B cell (primary cell): ENCODE measurements around the gene TSPAN33. TPM values are rescaled to one million over a fixed set of nuclear protein-coding genes. Genes with fewer than 3 reads are reported as not detected.
A peak's percentile ranks its signal among the peaks of the same experiment; 100 is the strongest.

Source experiments
- ATAC-seq: fragments of 200-7000 bp; cut with Tn5 transposase; one replicate; pipeline ENCODE4 v1.10.0; 2021; ENCODE audit warnings: low read depth, mild to moderate bottlenecking, moderate number of reproducible peaks, moderate library complexity
- CTCF ChIA-PET: fragments of 350-600 bp; sonication (Branson Sonifier 250); formaldehyde crosslinking; loops from one replicate; lab custom pipeline; 2021; ENCODE audit warnings: antibody characterized with exemption, inconsistent platforms; lab: Charles Lee
- POLR2A ChIA-PET: fragments of 350-600 bp; sonication (Branson Sonifier 250); formaldehyde crosslinking; loops from one replicate; lab custom pipeline; 2021; ENCODE audit warnings: antibody characterized with exemption; lab: Charles Lee
- DNase-seq: peaks from one replicate; pipeline ENCODE4 v3.0.0; 2013
- H2AFZ ChIP-seq: 2 replicates; pipeline ENCODE4 v1.6.1; 2012; ENCODE audit warnings: mild to moderate bottlenecking, low read depth, low read length; ENCODE audit not compliant: insufficient read depth, poor library complexity, severe bottlenecking
- H3K27ac ChIP-seq, 2 donors: 1 replicate in 1 of 2; 2 replicates in 1 of 2; pipeline ENCODE4 v1.5.1; 2012 to 2013; ENCODE audit warnings: low read length in 2 of 2, mild to moderate bottlenecking in 2 of 2, moderate library complexity in 1 of 2
- H3K27me3 ChIP-seq, 4 experiments: fragments of 200-600 bp in 1 of 4; sonication (generic) in 1 of 4; replicated peaks in 1 of 4; 1 replicate in 2 of 4; 2 replicates in 2 of 4; pipeline versions ENCODE4 v1.6.1 to v1.7.0; 2013 to 2016; ENCODE audit warnings: low read length in 3 of 4, mild to moderate bottlenecking in 2 of 4, mixed read lengths in 1 of 4, moderate library complexity in 1 of 4; ENCODE audit not compliant: insufficient read depth in 4 of 4, control insufficient read depth in 3 of 4; ENCODE audit errors: control extremely low read depth in 1 of 4
- H3K36me3 ChIP-seq, 2 experiments: replicated peaks in 1 of 2; 1 replicate in 1 of 2; 2 replicates in 1 of 2; pipeline versions ENCODE4 v1.6.1 to v1.7.1; 2013; ENCODE audit warnings: low read length in 1 of 2; ENCODE audit not compliant: insufficient read depth in 2 of 2, control insufficient read depth in 1 of 2; ENCODE audit errors: control extremely low read depth in 1 of 2, extremely low read depth in 1 of 2
- H3K4me1 ChIP-seq, 2 donors: fragments of 200-600 bp in 1 of 2; sonication (generic) in 1 of 2; 1 replicate in 1 of 2; 2 replicates in 1 of 2; pipeline versions ENCODE4 v1.5.1 to v1.6.1; 2013 to 2017; ENCODE audit warnings: low read length in 2 of 2; ENCODE audit not compliant: control insufficient read depth in 2 of 2, insufficient read depth in 2 of 2
- H3K4me2 ChIP-seq: replicated peaks from 2 replicates; pipeline ENCODE3; 2012; ENCODE audit warnings: mild to moderate bottlenecking, low read depth, low read length; ENCODE audit not compliant: poor library complexity, severe bottlenecking
- H3K4me3 ChIP-seq, 5 experiments: fragments of 200-600 bp in 1 of 5; sonication (generic) in 1 of 5; 1 replicate in 3 of 5; 2 replicates in 2 of 5; pipeline versions ENCODE4 v1.5.1 to v1.7.0; 2011 to 2016; ENCODE audit warnings: low read length in 4 of 5, mild to moderate bottlenecking in 4 of 5, low read depth in 2 of 5, control low read depth in 1 of 5, moderate library complexity in 1 of 5; ENCODE audit not compliant: insufficient read depth in 1 of 5; ENCODE audit errors: control extremely low read depth in 1 of 5, extremely low read depth in 1 of 5
- H3K79me2 ChIP-seq: fragments of 200-600 bp; sonication (generic); one replicate; pipeline ENCODE4 v1.6.0; 2016; ENCODE audit warnings: low read length; ENCODE audit not compliant: control insufficient read depth, insufficient read depth
- H3K9ac ChIP-seq: fragments of 200-600 bp; sonication (generic); 2 replicates; pipeline ENCODE4 v1.6.1; 2017; ENCODE audit warnings: mild to moderate bottlenecking, low read length, moderate library complexity
- H3K9me3 ChIP-seq, 3 donors: one replicate each; pipeline versions ENCODE4 v1.6.1 to v1.7.1; 2013; ENCODE audit warnings: low read length in 2 of 3; ENCODE audit not compliant: control insufficient read depth in 2 of 3, insufficient read depth in 1 of 3; ENCODE audit errors: control extremely low read depth in 1 of 3
- H4K20me1 ChIP-seq: 2 replicates; pipeline ENCODE4 v1.6.0; 2012; ENCODE audit warnings: mild to moderate bottlenecking, low read length; ENCODE audit not compliant: insufficient read depth, control insufficient read depth, poor library complexity, severe bottlenecking
- H3K27ac Mint-ChIP-seq: one replicate; pipeline ENCODE4 v1.8.0; 2021; ENCODE audit warnings: mixed read lengths
- H3K27me3 Mint-ChIP-seq: one replicate; pipeline ENCODE4 v1.8.0; 2021; ENCODE audit warnings: mixed read lengths
- H3K4me1 Mint-ChIP-seq: one replicate; pipeline ENCODE4 v1.8.0; 2021; ENCODE audit warnings: mixed read lengths
- H3K4me3 Mint-ChIP-seq: one replicate; pipeline ENCODE4 v1.8.0; 2021; ENCODE audit warnings: mixed read lengths
- H3K9me3 Mint-ChIP-seq: one replicate; pipeline ENCODE4 v1.8.0; 2022; ENCODE audit warnings: mixed read lengths; ENCODE audit not compliant: insufficient read depth
- EZH2 ChIP-seq: IDR thresholded peaks from 2 replicates; pipeline ENCODE4 v1.6.1; 2012; ENCODE audit warnings: borderline replicate concordance, low read depth, mild to moderate bottlenecking, moderate library complexity, low read length; ENCODE audit not compliant: insufficient read depth, poor library complexity, severe bottlenecking
- WGBS: methylation state at CpG from one replicate; pipeline ENCODE4 v1.1.5; 2013; ENCODE audit warnings: missing lambda C conversion rate; ENCODE audit not compliant: insufficient coverage; 5-methylcytosine and 5-hydroxymethylcytosine counted together
- intact Hi-C: fragments of 100-400 bp; cut with micrococcal nuclease; formaldehyde crosslinking; loops from one replicate; pipeline ENCODE4 v1.10.0; 2022
- polyA plus RNA-seq: library from polyadenylated mRNA; depleted of rRNA; stranded (reverse); fragments of >200 nt; gene quantifications from 2 replicates; pipeline ENCODE4 v1.2.3, GENCODE V29; 2012
- total RNA-seq, 2 donors: library from RNA; stranded (reverse); fragments of 120-200 nt in 1 of 2; gene quantifications; 1 replicate in 1 of 2; 2 replicates in 1 of 2; pipeline versions ENCODE4 v1.2.3 to v1.2.4, GENCODE V29; 2013 to 2022
- TF ChIP-seq, protein P1 (sequence below): fragments of 200-600 bp; IDR thresholded peaks from one replicate; pipeline ENCODE4 v1.8.0; 2022; ENCODE audit warnings: antibody characterized with exemption, mild to moderate bottlenecking

TSPAN33 gene
- total and polyA plus RNA-seq, 2 donors (not counting 1 experiment from before 2014, with no cell fraction given): 111 TPM

- CTCF ChIA-PET: interaction anchor here (0.6 to 2.3 kb wide), 6 partner anchors 31 to 219 kb away, joined by 4 to 15 read pairs (median 4); no protein-coding TSS in a partner anchor
- Mint-ChIP-seq H3K9me3 (peaks cover 4% of the 10 kb centered on the region), H3K4me3 (peak overlapping the region; percentile 61), H3K4me1 (peaks cover 33% of the 10 kb centered on the region), H3K27ac (peak overlapping the region; percentile 87), H3K27me3 (no peaks in the 10 kb centered on the region)
- Histone ChIP-seq H4K20me1 (no peaks in the 10 kb centered on the region), H3K4me1 (peaks cover 21% of the 10 kb centered on the region in 2 donors), H2AFZ (peak overlapping the region; percentile 53), H3K9ac (peak overlapping the region; percentile 17), H3K36me3 (no peaks in the 10 kb centered on the region), H3K9me3 (peaks cover 0 to 8% (median 4%) of the 10 kb centered on the region in 3 donors), H3K4me2 (peak overlapping the region; percentile 55), H3K27me3 (no peaks in the 10 kb centered on the region), H3K4me3 (no peak overlapping the region), H3K79me2 (no peaks in the 10 kb centered on the region), H3K27ac (peak overlapping the region; percentile 53 to 68)
- TF ChIP-seq EZH2: no peak
- TF ChIP-seq, protein P1, sequence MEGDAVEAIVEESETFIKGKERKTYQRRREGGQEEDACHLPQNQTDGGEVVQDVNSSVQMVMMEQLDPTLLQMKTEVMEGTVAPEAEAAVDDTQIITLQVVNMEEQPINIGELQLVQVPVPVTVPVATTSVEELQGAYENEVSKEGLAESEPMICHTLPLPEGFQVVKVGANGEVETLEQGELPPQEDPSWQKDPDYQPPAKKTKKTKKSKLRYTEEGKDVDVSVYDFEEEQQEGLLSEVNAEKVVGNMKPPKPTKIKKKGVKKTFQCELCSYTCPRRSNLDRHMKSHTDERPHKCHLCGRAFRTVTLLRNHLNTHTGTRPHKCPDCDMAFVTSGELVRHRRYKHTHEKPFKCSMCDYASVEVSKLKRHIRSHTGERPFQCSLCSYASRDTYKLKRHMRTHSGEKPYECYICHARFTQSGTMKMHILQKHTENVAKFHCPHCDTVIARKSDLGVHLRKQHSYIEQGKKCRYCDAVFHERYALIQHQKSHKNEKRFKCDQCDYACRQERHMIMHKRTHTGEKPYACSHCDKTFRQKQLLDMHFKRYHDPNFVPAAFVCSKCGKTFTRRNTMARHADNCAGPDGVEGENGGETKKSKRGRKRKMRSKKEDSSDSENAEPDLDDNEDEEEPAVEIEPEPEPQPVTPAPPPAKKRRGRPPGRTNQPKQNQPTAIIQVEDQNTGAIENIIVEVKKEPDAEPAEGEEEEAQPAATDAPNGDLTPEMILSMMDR: no peak
- POLR2A ChIA-PET: interaction anchor here (0.6 kb wide), 1 partner anchor 31 kb away, joined by 5 read pairs; no protein-coding TSS in a partner anchor
- DNase-seq (peak; percentile 60), ATAC-seq (peak; percentile 88)
- intact Hi-C loops: loop anchor here (1.0 to 2.0 kb wide), 3 partner anchors 14 to 41 kb away; partner anchors contain the start of gene TSPAN33
- WGBS: 29% methylated on average over 4 of the region's 4 CpGs
These were observed 21.6 kb upstream of the TSPAN33 start for GRCh38 chr7:129122751-129123509.

GRCh38 chr7:129123510-129123857, 21.0 kb upstream of the TSPAN33 start:
- H3K4me2 ChIP-seq: peak overlapping the region; percentile 55
- peak overlapping the region; percentile 53 for H2AFZ ChIP-seq
- H3K27me3 ChIP-seq: no peaks in the 10 kb centered on the region
- H3K4me1 ChIP-seq: peaks cover 21% of the 10 kb centered on the region in 2 donors
- no peaks in the 10 kb centered on the region for H3K27me3 Mint-ChIP-seq
- peaks cover 0 to 8% (median 4%) of the 10 kb centered on the region in 3 donors for H3K9me3 ChIP-seq
- H3K36me3 ChIP-seq: no peaks in the 10 kb centered on the region
- WGBS: 40% methylated on average over 2 of the region's 4 CpGs
- H3K79me2 ChIP-seq: no peaks in the 10 kb centered on the region
- peak overlapping the region; percentile 87 for H3K27ac Mint-ChIP-seq
- peaks cover 33% of the 10 kb centered on the region for H3K4me1 Mint-ChIP-seq
- POLR2A ChIA-PET: no interaction called here
- H3K27ac ChIP-seq: peak overlapping the region in 1 of 2 donors; percentile 68
- CTCF ChIA-PET: interaction anchor here (0.6 to 2.3 kb wide), 3 partner anchors 32 to 81 kb away, joined by 5 to 15 read pairs (median 10); no protein-coding TSS in a partner anchor
- TF ChIP-seq, protein P1: no peak
- TF ChIP-seq EZH2: no peak
- DNase-seq (no peak), ATAC-seq (no peak)
- H3K9ac ChIP-seq: peak overlapping the region; percentile 17
- H4K20me1 ChIP-seq: no peaks in the 10 kb centered on the region
- H3K4me3 Mint-ChIP-seq: peak overlapping the region; percentile 61
- H3K9me3 Mint-ChIP-seq: peaks cover 4% of the 10 kb centered on the region
- no peak overlapping the region for H3K4me3 ChIP-seq
- intact Hi-C loops: loop anchor here (1.0 to 2.0 kb wide), 2 partner anchors 13 to 41 kb away; no protein-coding TSS in a partner anchor
